ENCODE measurements around the gene LRRFIP1. TPM values are rescaled to one million over a fixed set of nuclear protein-coding genes. Genes with fewer than 3 reads are reported as not detected.

LRRFIP1 gene
- total RNA-seq, 2 experiments from 2014 or later: 189 to 207 TPM

GRCh38 chr2:237638176-237638575 is 10.8 kb downstream of the LRRFIP1 start:
- CTCF ChIA-PET: no interaction called here

DNA sequence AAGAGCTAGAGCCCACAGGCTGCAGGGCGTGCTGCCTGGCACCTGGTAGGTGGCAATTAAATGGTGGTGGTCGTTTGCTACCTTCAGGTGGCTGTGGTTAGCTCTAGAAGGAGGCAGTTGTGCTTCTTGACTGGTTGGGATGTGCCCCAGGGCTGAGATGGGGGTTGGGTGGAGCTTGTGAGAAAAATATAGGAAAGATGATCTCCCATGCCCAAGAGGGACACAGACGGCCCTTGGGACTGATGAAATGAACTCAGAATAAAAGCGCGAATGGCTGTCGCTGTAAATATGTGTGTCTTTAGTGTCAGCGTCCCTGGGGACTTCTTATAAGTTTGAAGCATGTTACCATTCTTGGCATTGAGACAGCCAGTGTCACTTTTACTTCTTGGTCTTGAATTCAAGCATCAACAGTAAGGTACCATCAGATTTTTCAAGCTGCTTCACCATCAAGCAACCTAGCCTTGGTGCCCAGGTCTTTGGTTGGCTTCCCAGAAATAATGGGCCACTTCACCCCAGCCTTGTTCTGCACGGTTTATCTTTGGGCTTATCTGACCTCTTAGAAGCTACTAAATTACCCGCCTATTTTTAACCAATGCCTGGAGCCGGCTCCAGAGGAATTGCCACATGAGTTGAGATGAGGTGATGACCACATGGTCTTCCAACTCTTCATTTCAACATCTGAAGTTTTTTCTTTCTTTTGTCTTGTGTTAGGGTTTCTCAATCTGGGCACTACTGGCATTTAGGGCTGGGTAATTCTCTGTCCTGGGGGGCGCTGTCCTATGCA is 11.9 kb downstream of the LRRFIP1 start:
- CTCF ChIA-PET: interaction anchor here (0.7 kb wide), 1 partner anchor 85 kb away, joined by 3 read pairs; no protein-coding TSS in a partner anchor
- ATAC-seq: no peak
- peaks cover 6% of the 10 kb centered on the region for H3K36me3 Mint-ChIP-seq (ENCODE audit: low read depth)
- POLR2A ChIA-PET: no interaction called here
- peaks cover 3% of the 10 kb centered on the region for H3K27me3 Mint-ChIP-seq (ENCODE audit: low read depth)
- no peak for DNase-seq
- H3K27ac Mint-ChIP-seq: no peak overlapping the region
- H3K4me1 Mint-ChIP-seq (ENCODE audit: low read depth): peaks cover 8% of the 10 kb centered on the region
- no peak overlapping the region for H3K4me3 Mint-ChIP-seq
- H3K9me3 Mint-ChIP-seq (ENCODE audit: insufficient read depth): peaks cover 17% of the 10 kb centered on the region

More at GRCh38 chr2:237638176-237638575, 10.8 kb downstream of the LRRFIP1 start:
- peaks cover 3% of the 10 kb centered on the region for H3K27me3 Mint-ChIP-seq (ENCODE audit: low read depth)
- no peak overlapping the region for H3K4me3 Mint-ChIP-seq
- H3K36me3 Mint-ChIP-seq (ENCODE audit: low read depth): peaks cover 6% of the 10 kb centered on the region
- H3K4me1 Mint-ChIP-seq (ENCODE audit: low read depth): peaks cover 8% of the 10 kb centered on the region
- no peak overlapping the region for H3K27ac Mint-ChIP-seq
- POLR2A ChIA-PET: no interaction called here
- DNase-seq: no peak
- peaks cover 17% of the 10 kb centered on the region for H3K9me3 Mint-ChIP-seq (ENCODE audit: insufficient read depth)
- ATAC-seq: no peak

DNA sequence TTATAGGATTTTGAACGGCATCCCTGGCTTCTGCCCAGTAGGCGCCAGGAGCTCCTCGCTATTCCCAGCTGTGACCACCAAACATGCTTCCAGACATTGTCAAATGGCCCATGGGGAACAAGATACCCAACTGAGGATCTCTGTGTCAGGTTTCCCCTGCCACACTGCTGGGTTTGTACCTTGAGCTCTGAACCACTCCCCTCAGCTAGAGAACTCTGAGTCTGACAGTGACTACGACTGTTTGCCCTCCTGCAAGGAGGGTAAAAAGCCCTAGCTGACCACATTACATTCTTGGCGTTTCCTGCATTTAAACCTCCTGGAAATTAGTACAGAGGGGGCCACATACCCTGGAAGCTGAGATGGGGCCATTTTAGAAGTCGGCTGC is 12.4 kb downstream of the LRRFIP1 start:
- no peak overlapping the region for H3K27ac Mint-ChIP-seq
- H3K9me3 Mint-ChIP-seq (ENCODE audit: insufficient read depth): peaks cover 13% of the 10 kb centered on the region
- H3K36me3 Mint-ChIP-seq (ENCODE audit: low read depth): peaks cover 6% of the 10 kb centered on the region
- CTCF ChIA-PET: no interaction called here
- no peak overlapping the region for H3K4me3 Mint-ChIP-seq
- H3K4me1 Mint-ChIP-seq (ENCODE audit: low read depth): peaks cover 8% of the 10 kb centered on the region
- POLR2A ChIA-PET: no interaction called here
- DNase-seq: no peak
- peaks cover 2% of the 10 kb centered on the region for H3K27me3 Mint-ChIP-seq (ENCODE audit: low read depth)
- no peak for ATAC-seq

GRCh38 chr2:237640493-237640998 is 13.2 kb downstream of the LRRFIP1 start:
- Mint-ChIP-seq H3K4me1 (ENCODE audit: low read depth) (peaks cover 8% of the 10 kb centered on the region), H3K9me3 (ENCODE audit: insufficient read depth) (peaks cover 8% of the 10 kb centered on the region), H3K27me3 (ENCODE audit: low read depth) (peaks cover 3% of the 10 kb centered on the region), H3K27ac (no peak overlapping the region), H3K36me3 (ENCODE audit: low read depth) (peaks cover 6% of the 10 kb centered on the region), H3K4me3 (no peak overlapping the region)
- ChIA-PET POLR2A (no interaction called here), CTCF (no interaction called here)
- DNase-seq (no peak), ATAC-seq (no peak)

DNA sequence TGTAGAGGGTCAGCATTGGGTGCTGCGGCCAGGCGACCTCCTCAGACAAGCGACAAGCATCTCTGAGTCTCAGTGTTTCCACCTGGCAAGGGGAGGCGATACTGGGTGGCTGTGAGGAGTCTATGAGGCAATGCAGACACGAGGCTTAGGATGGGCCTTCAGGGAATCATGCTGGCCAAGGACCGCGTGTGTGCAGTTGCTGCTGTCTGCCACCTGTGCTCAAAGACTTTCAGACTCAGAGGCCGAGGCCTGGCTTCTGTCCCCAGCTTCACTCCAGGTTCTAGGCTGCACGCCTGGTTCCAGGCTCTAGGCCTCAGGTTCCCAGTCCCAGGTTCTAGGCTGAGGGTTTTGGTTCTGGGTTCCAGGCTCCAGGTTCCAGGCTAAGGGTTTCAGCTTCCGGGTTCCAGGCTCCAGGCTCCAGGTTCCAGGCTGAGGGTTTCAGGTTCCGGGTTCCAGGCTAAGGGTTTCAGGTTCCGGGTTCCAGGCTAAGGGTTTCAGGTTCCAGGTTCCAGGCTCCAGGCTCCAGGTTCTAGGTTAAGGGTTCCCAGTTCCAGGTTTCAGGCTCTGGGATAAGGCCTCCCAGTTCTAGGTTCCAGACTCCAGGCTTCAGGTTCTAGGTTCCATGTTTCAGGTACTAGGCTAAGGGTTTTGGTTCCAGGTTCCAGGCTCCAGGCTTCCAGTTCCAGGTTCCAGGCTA is 14.8 kb downstream of the LRRFIP1 start:
- ChIA-PET CTCF (no interaction called here), POLR2A (no interaction called here)
- Mint-ChIP-seq H3K9me3 (ENCODE audit: insufficient read depth) (no peaks in the 10 kb centered on the region), H3K4me1 (ENCODE audit: low read depth) (no peaks in the 10 kb centered on the region), H3K36me3 (ENCODE audit: low read depth) (no peaks in the 10 kb centered on the region), H3K4me3 (no peak overlapping the region), H3K27ac (no peak overlapping the region), H3K27me3 (ENCODE audit: low read depth) (peaks cover 3% of the 10 kb centered on the region)
- ATAC-seq (no peak), DNase-seq (no peak)

DNA sequence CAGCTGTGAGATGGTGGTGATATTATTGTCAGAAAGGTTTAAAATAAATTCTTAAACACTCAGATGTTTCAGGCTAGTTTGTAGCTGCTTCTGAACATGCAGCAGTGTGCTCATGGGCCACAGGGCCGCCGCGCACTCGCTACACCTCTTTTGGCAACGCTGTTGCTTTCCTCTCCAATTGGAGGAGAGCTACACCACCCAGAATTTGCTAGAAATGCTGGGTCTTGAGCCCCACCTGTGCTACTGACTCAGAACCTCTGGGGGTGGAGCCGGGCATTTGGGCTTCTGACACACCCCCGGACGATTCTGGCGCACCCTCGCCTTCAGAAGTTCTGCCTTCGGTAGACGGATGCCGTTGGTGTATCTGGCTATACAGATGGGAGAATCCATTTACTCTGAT is 15.7 kb downstream of the LRRFIP1 start:
- CTCF ChIA-PET: no interaction called here
- Mint-ChIP-seq H3K4me1 (ENCODE audit: low read depth) (no peaks in the 10 kb centered on the region), H3K27ac (no peak overlapping the region), H3K4me3 (no peak overlapping the region), H3K27me3 (ENCODE audit: low read depth) (peaks cover 3% of the 10 kb centered on the region), H3K9me3 (ENCODE audit: insufficient read depth) (no peaks in the 10 kb centered on the region), H3K36me3 (ENCODE audit: low read depth) (no peaks in the 10 kb centered on the region)
- no peak for ATAC-seq
- DNase-seq: no peak
- POLR2A ChIA-PET: no interaction called here

DNA sequence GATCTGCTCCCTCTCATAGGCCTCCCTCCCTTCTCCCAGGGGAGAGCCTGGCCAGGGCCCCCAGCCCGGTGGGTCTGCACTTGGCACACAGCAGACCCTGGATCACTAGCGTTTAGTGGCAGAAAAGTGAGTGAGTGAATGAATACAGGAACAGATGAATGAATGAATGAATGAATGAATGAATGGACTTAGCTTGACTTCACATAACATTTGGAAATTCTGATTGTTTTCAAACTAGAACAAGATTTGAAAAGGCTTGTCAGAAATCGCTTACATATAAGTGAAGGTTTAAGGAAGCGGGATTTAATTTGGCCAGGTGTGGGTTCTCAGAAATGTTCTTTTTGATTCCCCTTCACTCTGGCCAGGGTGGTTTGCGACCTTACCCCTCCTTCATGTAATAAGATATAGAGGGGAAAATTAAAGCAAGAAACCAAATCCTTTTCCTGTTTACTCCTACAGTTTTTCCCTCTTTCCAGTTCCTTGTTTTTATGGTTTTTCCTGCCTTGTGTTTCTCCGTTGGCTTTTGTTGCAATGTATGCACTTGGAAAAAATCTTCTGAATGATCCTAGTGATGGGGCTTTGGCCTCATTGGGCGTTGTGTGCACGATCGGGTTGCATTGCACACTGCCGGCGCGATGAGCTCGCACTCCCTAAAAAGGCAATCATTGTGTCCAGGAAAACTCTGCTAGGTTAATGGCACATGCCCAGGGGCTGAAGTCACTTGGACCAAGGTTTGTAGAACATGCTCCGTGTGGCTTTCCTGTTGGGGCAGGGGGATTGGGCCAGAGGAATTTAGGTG is 16.4 kb downstream of the LRRFIP1 start:
- DNase-seq (no peak), ATAC-seq (no peak)
- H3K9me3 Mint-ChIP-seq (ENCODE audit: insufficient read depth): no peaks in the 10 kb centered on the region
- no peak overlapping the region for H3K4me3 Mint-ChIP-seq
- no peaks in the 10 kb centered on the region for H3K36me3 Mint-ChIP-seq (ENCODE audit: low read depth)
- H3K4me1 Mint-ChIP-seq (ENCODE audit: low read depth): no peaks in the 10 kb centered on the region
- peaks cover 3% of the 10 kb centered on the region for H3K27me3 Mint-ChIP-seq (ENCODE audit: low read depth)
- H3K27ac Mint-ChIP-seq: no peak overlapping the region
- CTCF ChIA-PET: no interaction called here
- POLR2A ChIA-PET: no interaction called here

- no peak overlapping the region for H3K4me3 Mint-ChIP-seq
- POLR2A ChIA-PET: interaction anchor here (0.5 kb wide), 1 partner anchor 154 kb away, joined by 4 read pairs; no protein-coding TSS in a partner anchor
- H3K9me3 Mint-ChIP-seq (ENCODE audit: insufficient read depth): no peaks in the 10 kb centered on the region
- H3K36me3 Mint-ChIP-seq (ENCODE audit: low read depth): no peaks in the 10 kb centered on the region
- no peak for DNase-seq
- ATAC-seq: no peak
- no peaks in the 10 kb centered on the region for H3K4me1 Mint-ChIP-seq (ENCODE audit: low read depth)
- peaks cover 3% of the 10 kb centered on the region for H3K27me3 Mint-ChIP-seq (ENCODE audit: low read depth)
- CTCF ChIA-PET: no interaction called here
- no peak overlapping the region for H3K27ac Mint-ChIP-seq
These were observed 17.0 kb downstream of the LRRFIP1 start for GRCh38 chr2:237644381-237644703.

DNA sequence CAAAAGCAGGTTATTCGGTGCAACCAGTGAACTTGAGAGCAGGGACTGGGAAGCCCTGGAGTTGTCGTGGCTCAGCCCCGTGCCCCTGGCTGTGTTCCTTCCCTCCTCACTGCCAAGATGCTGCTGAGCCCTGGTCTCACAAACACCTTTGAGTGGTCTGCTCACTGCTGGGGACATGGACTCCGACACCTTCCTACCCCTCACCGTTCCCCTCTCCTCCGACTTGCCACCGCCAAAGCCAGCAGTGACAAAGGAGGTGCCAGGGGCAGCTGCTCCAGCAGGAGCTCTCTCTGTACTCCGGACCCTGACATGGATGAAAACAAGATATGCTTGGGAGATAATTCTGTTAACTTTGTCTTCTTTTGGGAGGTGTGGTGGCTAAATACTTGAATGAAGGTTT is 17.9 kb downstream of the LRRFIP1 start:
- Mint-ChIP-seq H3K4me3 (no peak overlapping the region), H3K27me3 (ENCODE audit: low read depth) (peaks cover 3% of the 10 kb centered on the region), H3K4me1 (ENCODE audit: low read depth) (no peaks in the 10 kb centered on the region), H3K9me3 (ENCODE audit: insufficient read depth) (no peaks in the 10 kb centered on the region), H3K36me3 (ENCODE audit: low read depth) (no peaks in the 10 kb centered on the region), H3K27ac (no peak overlapping the region)
- ChIA-PET CTCF (no interaction called here), POLR2A (no interaction called here)
- DNase-seq: no peak
- ATAC-seq: no peak

- ChIA-PET POLR2A (no interaction called here), CTCF (no interaction called here)
- Mint-ChIP-seq H3K27me3 (ENCODE audit: low read depth) (peaks cover 7% of the 10 kb centered on the region), H3K36me3 (ENCODE audit: low read depth) (no peaks in the 10 kb centered on the region), H3K4me1 (ENCODE audit: low read depth) (no peaks in the 10 kb centered on the region), H3K4me3 (no peak overlapping the region), H3K9me3 (ENCODE audit: insufficient read depth) (no peaks in the 10 kb centered on the region), H3K27ac (no peak overlapping the region)
- ATAC-seq (no peak), DNase-seq (no peak)
These were observed 20.0 kb downstream of the LRRFIP1 start for GRCh38 chr2:237647176-237648015.

GRCh38 chr2:237648016-237648381 is 20.6 kb downstream of the LRRFIP1 start:
- H3K9me3 Mint-ChIP-seq (ENCODE audit: insufficient read depth): no peaks in the 10 kb centered on the region
- CTCF ChIA-PET: no interaction called here
- no peak overlapping the region for H3K27ac Mint-ChIP-seq
- POLR2A ChIA-PET: no interaction called here
- H3K36me3 Mint-ChIP-seq (ENCODE audit: low read depth): no peaks in the 10 kb centered on the region
- DNase-seq (no peak), ATAC-seq (no peak)
- H3K4me1 Mint-ChIP-seq (ENCODE audit: low read depth): no peaks in the 10 kb centered on the region
- H3K4me3 Mint-ChIP-seq: no peak overlapping the region
- peaks cover 7% of the 10 kb centered on the region for H3K27me3 Mint-ChIP-seq (ENCODE audit: low read depth)

Data from activated CD8-positive, alpha-beta T cell treated with anti-CD3 and anti-CD28 coated beads, Interleukin-2, amount 10 ng/mL, durations not matched to agents 7 days and 5 days (primary cell).